ENCODE data around the gene ITPKC.
A peak's percentile ranks its signal among the peaks of the same experiment; 100 is the strongest.
"Not testable (repeated sequence)": the region's sequence is repeated elsewhere in the genome, so short reads cannot be mapped to it uniquely, and the experiment has no call there.

Gene ITPKC

DNA sequence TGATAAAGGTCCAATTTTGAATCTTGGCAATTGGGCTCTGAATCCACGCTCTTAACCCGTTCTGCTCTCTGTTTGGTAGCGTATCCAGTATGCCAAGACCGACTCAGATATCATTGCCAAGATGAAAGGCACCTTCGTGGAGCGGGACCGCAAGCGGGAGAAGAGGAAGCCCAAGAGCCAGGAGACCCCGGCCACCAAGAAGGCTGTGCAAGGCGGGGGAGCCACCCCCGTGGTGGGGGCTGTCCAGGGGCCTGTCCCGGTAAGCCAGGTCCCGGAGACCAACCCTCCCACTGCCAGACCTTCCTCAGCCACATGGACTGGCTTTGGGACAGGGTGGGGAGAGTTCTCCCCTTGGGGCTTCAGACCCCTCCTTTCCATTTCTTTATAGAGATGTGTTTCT is 42.4 kb downstream of the ITPKC start:
- no peak for DNase-seq (ENCODE audit: low read depth in 1 of 2, low spot score in 1 of 2)

- DNase-seq (ENCODE audit: low read depth in 1 of 2, low spot score in 1 of 2): no peak
These were observed 46.0 kb downstream of the ITPKC start for GRCh38 chr19:40762754-40763470.

- DNase-seq (ENCODE audit: low read depth in 1 of 2, low spot score in 1 of 2): no peak
These were observed 46.6 kb downstream of the ITPKC start for GRCh38 chr19:40763526-40763925.

- no peak for DNase-seq (ENCODE audit: low read depth in 1 of 2, low spot score in 1 of 2)
These were observed 47.1 kb downstream of the ITPKC start for GRCh38 chr19:40763963-40764362.

DNA sequence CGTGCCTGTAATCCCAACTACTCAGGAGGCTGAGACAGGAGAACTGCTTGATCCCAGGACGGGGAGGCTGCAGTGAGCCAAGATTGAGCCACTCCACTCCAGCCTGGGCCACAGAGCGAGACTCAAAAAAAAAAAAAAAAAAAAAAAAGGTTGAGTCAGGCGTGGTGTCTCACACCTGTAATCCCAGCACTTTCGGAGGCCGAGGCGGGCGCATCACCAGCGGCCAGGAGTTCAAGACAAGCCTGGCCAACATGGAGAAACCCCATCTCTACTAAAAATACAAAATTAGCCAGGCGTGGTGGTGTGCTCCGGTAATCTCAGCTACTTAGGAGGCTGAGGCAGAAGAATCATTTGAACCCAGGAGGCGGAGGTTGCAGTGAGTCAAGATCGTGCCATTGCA is 49.5 kb downstream of the ITPKC start:
- not testable (repeated sequence) for DNase-seq (ENCODE audit: low read depth in 1 of 2, low spot score in 1 of 2)

DNA sequence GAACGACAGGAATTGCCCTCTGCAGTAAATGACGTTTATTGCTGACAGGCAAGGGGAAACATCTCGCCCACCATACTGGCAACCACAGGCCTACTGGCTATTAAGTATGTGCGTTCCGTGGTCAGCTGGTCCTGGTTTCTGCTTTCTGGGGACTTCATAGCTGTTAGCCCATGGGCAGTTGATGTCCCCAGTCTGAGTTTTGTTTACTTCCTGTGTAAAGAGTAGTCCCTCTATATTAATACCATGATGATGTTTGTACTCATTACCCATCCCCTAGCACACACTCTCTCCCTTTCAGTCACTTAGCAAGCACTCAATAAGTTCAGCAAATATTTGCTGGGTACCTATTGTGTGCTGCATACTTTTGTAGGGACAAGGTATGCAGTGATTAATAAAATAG is 52.0 kb downstream of the ITPKC start:
- no peak for DNase-seq (ENCODE audit: low read depth in 1 of 2, low spot score in 1 of 2)

- DNase-seq (ENCODE audit: low read depth in 1 of 2, low spot score in 1 of 2): not testable (repeated sequence)
These were observed 54.4 kb downstream of the ITPKC start for GRCh38 chr19:40771101-40771862.

- DNase-seq (ENCODE audit: low read depth in 1 of 2, low spot score in 1 of 2): no peak
These were observed 58.2 kb downstream of the ITPKC start, which contains the start of gene MIA for GRCh38 chr19:40774916-40775631. MIA (plus strand) TSS chr19:40775521; CDS start chr19:40775543, 22 bp downstream.

- DNase-seq (ENCODE audit: low read depth in 1 of 2, low spot score in 1 of 2): no peak
These were observed 58.7 kb downstream of the ITPKC start for GRCh38 chr19:40775632-40776022.

GRCh38 chr19:40776364-40776763 is 59.5 kb downstream of the ITPKC start:
- DNase-seq (ENCODE audit: low read depth in 1 of 2, low spot score in 1 of 2): no peak

GRCh38 chr19:40776932-40777644 is 60.2 kb downstream of the ITPKC start:
- peak; percentile 59 to 70 for DNase-seq (ENCODE audit: low read depth in 1 of 2, low spot score in 1 of 2)

- DNase-seq (ENCODE audit: low read depth in 1 of 2, low spot score in 1 of 2): no peak
These were observed 60.7 kb downstream of the ITPKC start for GRCh38 chr19:40777645-40777936.

DNA sequence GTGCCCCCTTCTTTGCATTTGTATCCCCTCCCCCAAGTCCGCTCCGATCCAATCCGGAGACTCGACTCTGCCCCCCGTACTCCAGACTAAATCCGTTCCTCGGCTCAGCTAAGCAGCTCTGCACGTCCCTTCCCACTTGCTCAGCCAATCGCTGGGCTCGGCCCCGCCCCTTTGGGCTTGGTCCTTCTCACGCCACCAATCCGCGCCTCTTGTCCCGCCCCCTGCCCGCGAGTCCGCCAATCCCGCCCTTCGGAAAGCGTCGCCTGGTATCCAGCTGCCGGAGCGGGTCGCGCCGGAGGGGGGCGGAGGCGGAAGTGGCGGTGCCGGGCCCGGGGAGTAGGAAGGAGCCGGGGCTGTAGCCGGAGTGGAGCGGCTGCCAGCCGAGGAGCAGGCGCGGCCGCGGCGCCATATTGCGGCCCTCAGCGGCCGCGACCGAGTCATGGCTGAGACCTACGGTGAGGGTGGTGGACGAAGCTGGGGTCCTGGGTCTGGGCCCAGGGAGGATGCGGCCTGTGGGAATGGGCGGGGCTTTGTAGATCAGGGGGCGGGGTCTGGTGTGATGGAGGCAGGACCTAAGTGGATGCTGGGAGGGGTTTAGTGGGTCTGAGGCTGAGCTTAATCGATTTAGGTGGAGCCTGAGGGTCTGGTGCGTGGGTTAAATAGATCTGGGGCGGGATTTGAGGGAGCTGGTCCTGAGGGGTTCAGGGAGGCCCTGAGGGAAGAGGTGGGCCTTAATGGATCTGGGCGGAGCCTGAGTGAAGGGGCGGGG is 61.2 kb downstream of the ITPKC start, which contains the start of gene RAB4B:
RAB4B (plus strand) TSS at position 311 of the 769 bp plus-strand sequence; CDS start at position 440, 129 bp downstream.
- peak; percentile 99 for DNase-seq (ENCODE audit: low read depth in 1 of 2, low spot score in 1 of 2)

GRCh38 chr19:40778706-40779284 is 61.9 kb downstream of the ITPKC start:
- no peak for DNase-seq (ENCODE audit: low read depth in 1 of 2, low spot score in 1 of 2)

DNA sequence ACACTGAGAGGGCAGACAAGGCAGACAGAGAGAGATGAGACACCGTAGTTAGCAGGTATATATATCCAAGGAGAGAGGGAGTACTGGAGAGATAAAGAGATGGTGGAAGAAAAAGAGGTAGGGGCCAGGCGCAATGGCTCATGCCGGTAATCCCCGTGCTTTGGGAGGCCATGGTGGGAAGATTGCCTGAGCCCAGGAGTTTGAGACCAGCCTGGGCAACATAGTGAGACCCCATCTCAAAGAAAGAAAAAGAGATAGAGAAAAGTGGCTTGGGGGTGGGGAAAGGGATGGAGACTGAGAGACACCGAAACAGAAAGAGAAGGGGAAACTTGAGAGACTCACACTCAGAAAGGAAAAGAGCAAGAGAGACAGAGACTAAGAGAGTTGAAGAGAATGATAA is 63.7 kb downstream of the ITPKC start:
- DNase-seq (ENCODE audit: low read depth in 1 of 2, low spot score in 1 of 2): no peak

GRCh38 chr19:40781140-40781539 is 64.2 kb downstream of the ITPKC start:
- no peak for DNase-seq (ENCODE audit: low read depth in 1 of 2, low spot score in 1 of 2)

DNA sequence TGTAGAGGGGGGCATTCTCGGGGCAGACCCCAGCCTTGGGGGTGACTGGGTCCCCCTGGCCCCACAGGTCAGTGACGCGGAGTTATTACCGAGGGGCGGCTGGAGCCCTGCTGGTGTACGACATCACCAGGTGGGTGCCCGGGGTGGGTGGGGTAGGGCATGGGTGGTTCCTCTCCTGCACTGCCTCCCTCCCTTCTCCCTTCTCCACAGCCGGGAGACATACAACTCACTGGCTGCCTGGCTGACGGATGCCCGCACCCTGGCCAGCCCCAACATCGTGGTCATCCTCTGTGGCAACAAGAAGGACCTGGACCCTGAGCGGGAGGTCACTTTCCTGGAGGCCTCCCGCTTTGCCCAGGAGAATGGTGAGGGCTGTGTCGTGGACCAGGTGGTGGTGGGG is 66.8 kb downstream of the ITPKC start:
- no peak for DNase-seq (ENCODE audit: low read depth in 1 of 2, low spot score in 1 of 2)

DNA sequence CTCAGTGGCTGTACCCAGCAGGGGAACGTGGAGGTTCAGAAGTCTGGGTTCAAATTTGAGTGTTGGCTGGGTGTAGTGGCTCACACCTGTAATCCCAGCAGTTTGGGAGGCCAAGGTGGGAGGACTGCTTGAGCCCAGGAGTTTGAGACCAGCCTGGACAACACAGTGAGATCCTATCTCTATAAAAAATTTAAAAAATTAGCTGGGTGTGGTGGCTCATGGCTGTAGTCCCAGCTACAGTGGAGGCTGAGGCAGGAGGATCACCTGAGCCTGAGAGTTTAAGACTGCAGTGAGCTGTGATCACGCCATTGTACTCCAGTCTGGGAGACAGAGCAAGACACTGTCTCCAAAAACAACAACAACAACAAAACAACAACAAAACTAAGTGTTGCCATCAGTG is 67.2 kb downstream of the ITPKC start:
- DNase-seq (ENCODE audit: low read depth in 1 of 2, low spot score in 1 of 2): not testable (repeated sequence)

DNA sequence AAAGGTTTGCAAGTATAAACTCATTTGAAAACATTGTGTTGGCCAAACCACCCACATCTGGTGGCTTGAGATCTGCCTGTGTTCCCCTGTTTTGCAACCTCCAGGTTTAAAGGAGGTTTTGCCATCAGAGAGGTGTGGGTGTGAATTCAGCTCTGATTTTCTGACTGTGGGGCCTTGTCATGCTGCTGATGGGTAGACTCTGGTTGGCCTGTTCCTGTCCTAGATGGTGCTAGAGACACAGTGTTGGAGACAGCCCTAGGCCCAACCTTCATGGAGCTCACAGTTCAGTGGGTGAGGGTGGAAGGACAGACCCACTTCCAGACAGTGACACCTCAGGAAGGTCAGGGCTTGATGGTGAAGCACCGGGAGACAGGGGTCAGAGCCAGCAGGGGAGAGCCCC is 68.6 kb downstream of the ITPKC start:
- no peak for DNase-seq (ENCODE audit: low read depth in 1 of 2, low spot score in 1 of 2)
